Daoy (cell line): ENCODE results near the gene TDRD7. TPM values are rescaled to one million over a fixed set of nuclear protein-coding genes. Genes with fewer than 3 reads are reported as not detected.
A peak's percentile ranks its signal among the peaks of the same experiment; 100 is the strongest.

Source experiments
- DNase-seq: peaks from one replicate; pipeline ENCODE4 v3.0.0-alpha.2; 2015; ENCODE audit warnings: low read depth
- total RNA-seq: library from RNA; depleted of rRNA; stranded (reverse); fragments of >200 nt; shearing (Covaris generic); gene quantifications from 2 replicates; pipeline ENCODE4 v1.2.3, GENCODE V29; 2014; rRNA removed

TDRD7 gene, protein sequence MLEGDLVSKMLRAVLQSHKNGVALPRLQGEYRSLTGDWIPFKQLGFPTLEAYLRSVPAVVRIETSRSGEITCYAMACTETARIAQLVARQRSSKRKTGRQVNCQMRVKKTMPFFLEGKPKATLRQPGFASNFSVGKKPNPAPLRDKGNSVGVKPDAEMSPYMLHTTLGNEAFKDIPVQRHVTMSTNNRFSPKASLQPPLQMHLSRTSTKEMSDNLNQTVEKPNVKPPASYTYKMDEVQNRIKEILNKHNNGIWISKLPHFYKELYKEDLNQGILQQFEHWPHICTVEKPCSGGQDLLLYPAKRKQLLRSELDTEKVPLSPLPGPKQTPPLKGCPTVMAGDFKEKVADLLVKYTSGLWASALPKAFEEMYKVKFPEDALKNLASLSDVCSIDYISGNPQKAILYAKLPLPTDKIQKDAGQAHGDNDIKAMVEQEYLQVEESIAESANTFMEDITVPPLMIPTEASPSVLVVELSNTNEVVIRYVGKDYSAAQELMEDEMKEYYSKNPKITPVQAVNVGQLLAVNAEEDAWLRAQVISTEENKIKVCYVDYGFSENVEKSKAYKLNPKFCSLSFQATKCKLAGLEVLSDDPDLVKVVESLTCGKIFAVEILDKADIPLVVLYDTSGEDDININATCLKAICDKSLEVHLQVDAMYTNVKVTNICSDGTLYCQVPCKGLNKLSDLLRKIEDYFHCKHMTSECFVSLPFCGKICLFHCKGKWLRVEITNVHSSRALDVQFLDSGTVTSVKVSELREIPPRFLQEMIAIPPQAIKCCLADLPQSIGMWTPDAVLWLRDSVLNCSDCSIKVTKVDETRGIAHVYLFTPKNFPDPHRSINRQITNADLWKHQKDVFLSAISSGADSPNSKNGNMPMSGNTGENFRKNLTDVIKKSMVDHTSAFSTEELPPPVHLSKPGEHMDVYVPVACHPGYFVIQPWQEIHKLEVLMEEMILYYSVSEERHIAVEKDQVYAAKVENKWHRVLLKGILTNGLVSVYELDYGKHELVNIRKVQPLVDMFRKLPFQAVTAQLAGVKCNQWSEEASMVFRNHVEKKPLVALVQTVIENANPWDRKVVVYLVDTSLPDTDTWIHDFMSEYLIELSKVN
- total RNA-seq, result 9.9 and 12.8 TPM in 2 replicates

DNA sequence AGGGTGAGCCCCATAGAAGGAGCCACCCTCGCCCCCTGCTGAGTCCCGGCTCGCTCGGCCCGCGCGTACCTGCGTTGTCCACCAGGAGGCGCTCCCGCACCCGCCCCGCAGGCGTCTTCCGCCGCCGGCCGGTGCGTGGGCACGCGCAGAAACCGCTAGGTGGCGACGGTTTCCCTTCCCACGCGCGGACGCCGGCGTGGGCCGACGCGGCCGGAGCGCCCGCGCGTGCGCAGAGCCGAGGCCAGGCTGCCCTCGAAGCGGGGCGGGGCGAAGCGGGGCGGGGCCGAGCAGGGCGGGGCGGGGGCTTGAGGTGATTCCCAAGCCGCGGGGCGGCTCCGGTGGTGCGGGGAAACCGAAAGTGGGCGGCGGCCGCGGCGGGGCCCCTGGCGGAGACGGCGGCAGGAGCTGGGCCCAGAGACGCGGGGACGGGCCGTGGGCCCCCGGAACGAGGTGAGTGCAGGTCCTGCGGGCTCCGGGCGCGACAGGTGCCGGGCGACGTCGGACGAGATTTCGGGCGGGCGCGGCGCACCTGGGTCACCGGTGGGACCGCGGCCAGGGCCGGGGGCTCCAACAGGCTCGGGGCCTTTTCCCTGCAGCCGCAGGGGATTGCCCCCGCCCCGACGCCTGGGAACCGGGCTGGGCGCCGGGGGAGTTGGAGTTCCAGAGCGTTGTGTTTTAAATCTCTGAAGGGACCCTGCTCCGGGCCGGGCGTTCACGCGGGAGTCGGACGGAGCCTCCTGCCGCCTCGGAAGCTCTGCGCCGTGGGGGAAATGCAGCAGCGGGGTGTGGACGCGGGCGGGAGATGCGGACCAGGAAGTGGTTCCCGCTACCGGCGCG, at the start of gene TDRD7:
Gene TDRD7, plus strand, starts transcription at position 308 of the 837 bp plus-strand sequence. CDS start 16,370 bp downstream, outside the sequence.
- DNase-seq, result peak; percentile 94

DNA sequence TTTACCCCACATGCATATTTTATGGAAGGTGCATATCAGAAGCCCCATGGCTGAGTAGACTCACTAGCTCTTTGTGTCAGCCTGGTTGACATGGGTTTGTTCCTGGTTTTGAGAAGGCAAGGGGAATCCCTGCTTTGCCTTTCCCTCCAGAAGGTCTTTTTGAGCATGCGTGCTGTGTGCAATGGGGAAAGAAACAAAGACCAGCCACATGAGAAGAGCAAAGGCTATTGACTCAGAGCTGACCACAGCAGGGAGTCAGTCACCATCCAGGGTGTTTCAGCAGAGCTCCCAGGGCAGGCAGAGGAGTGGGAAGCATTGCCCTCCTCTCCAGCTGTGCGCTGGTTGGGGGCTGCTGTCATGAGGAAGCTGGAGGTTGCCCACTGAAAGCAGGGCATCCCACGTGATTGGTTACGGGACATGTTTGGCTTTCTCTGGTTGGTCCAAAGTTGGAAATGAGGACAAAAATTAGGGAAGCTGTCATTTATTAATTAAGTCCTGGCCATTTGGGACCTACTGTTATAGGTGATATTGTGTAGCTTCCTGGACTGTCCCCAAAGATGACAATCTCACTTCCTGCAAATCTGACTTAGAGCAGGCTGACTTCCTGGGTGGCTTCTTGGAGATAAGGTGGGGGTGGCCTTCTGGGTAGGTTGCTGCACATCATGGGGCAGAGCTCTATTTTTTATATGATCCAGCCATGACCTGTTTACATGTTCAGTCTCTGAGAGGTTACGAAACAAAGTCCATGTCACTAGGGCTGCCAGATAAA, 48.9 kb upstream of the TDRD7 start:
- no peak for DNase-seq

DNA sequence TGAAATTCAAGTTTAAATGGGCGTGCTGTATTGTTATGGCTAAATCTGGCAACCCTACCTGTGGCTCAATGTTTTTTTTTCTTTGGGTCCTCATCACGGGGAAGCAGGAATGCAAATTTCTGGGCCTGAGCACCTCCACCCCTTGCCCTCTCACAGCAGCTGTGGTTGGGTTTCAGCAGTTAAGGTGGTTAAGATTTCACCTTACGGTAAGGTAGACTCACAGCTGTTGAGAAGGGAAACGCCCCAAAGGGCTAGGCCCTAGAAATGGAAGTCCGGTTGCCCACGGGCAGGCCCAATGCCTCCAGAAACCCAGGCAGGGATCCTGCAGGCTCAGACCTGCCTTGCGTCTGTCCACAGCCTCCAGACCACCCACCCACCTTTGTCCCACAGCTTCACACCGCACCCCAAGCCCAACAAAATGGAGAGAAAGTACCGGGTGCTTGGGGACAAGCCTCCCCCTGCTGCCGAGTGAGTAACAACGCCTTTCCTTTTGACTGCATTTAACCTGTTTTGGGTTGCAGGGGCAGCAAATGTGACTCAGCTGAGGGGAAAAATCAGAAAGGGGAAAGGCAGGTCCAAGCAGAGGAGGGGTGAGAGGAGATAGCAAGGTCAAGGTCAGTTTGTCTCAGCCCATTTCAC, 48.1 kb upstream of the TDRD7 start:
- DNase-seq, result no peak

DNA sequence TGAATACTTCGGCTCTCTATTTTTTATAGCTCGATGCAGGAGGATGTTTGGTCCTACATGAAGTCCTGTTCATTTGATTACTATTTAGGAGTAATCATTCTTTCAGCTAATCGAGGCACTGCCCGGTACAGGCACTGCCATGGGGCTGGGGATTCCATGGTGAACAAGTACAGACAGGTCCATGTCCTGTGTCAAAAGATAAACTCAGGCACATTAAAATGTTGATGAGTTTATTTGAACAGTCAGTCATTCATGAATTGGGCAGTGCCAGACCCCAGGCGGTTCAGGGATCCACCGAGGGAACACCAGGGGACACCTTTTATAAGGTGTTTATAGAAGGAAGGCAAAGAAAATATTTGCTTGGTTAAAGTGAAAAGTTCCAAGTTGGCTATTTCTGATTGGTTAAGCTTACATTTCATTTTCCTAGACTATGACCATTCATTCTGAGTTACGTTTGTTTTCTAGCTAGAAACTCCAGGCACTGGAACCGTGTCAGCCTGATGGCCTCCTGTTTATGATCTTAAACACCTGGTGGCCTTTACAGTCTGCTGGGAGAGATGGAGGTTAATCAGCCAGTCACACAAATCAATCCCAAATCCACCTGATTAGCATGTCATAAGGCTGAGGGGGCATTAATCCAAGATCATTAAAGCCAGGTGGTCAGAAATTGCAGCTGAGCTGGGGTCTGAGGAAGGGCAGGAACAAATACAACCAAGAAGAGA, 47.0 kb upstream of the TDRD7 start:
- DNase-seq, result no peak

DNA sequence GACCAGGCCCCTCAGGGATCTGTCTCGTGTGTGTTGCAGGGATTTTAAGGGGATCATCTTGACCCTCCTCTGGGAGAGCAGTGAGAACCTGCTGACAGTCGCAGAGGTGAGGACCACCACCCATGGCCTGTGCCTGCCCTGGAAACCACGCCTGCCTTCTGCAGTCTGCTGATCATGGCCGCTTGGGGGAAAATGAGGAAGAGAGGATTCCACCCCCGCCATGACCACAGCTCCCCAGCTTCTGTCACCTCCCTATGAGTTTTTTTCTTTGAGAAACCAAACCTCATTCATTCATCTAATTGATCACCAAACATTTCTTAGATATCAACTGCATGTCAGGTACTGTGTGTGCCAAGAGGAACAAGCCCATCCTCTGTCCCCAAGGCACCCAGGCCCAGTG, 46.3 kb upstream of the TDRD7 start:
- no peak for DNase-seq

DNA sequence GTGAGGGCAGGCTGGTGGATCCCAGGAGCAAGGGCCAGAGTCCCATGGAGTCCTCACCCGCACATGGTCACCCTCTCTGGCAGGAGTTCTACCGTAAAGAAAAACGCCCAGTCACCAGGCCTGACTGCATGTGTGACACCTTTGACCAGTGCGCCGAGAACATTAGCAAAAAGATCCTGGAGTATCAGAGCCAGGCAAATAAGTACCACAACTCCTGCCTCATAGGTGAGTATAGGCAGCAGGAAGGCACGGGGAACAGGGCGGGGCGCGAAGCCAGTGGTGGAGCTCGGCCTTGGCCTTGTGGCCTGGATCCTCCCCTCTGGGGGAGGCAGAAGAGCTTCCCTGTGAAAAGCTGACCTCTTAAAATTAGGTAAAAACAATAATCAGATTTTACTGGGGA, 45.4 kb upstream of the TDRD7 start:
- no peak for DNase-seq

DNA sequence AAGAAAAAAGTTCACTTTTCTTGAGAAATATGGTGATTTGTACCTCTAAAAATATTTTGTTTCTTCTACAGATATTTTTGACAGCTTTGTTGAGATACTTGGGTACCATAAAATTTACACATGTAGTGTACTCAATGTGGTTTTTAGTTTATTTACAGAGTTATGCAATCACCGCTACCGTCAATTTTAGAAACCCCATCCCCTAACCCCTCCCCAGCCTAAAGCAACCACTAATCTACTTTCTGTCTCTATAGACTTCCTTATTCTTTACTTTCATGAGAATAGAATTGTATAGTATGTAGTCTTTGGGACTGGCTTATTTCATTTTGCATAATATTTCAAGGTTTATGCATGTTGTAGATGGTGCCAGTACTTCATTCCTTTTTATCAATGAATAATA, 45.0 kb upstream of the TDRD7 start:
- DNase-seq, result no peak

DNA sequence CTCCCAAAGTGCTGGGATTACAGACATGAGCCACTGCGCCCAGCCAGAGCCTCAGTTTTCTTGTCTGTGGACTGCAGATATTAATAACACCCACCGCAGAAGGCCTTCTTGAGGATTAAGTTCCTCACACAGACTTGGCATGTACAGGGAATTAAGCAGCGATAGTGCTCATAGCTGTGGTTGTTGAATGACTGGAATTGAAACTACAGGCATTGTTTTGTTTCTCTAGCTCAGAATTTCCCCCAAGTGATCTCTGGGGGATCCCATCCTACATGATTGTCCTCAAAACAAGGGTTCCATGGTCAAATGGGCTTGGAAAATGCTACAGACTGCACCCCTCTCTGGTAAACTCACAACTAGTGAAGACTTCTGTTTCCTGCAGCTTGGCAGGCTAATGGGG, 44.2 kb upstream of the TDRD7 start:
- no peak for DNase-seq

DNA sequence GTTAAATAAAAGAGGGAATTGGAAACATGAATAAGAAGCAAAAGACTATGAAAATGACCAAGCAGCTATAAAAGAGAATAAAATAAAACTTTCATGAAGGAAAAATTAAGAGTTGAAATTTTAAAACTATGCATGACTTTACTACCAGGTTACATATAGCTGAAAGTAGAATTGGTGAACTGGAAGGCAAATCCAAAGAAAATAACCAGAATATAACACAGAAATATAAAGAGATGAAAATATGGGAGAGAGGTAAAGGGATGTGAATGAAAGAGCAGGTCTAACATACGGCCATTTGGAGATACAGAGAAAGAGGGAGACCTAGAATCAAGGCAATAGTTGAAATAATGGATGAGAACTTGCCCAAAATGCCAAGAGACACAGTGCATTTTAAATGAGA, 42.9 kb upstream of the TDRD7 start:
- DNase-seq, result no peak

DNA sequence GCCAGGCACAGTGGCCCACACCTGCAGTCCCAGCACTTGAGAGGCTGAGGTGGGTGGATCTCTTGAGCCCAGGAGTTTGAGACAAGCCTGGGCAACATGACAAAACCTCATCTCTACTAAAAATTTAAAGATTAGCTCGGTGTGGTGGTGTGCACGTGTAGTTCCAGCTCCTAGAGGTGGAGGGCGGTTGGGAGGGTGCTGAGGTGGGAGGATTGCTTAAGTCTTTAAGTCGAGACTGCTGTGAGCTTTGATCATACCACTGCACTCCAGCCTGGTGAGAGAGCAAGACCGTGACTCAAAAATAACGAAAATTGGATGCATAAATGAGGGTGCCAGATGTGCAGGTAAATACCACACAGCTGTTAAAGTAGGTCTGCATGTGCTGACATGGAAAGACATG, 39.3 kb upstream of the TDRD7 start:
- no peak for DNase-seq

DNA sequence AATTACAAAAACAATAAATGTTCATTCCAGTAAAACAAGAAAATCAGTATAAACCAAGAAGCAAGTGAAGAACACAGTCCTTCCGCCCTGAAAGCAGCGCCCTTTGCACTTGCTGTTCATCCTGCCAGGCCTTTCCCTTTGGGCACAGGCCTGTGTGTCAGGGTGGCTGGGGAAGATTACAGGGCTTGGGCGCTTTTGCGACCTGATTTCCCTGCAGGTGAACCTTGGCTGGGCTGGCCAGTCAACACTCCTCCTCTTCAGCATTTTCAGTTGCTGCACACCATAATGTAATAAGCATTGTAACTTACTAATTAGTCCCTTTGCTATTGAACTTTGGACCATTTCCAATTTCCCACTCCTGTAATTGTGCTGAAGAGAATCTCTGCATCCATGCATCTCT, 38.6 kb upstream of the TDRD7 start:
- no peak for DNase-seq

DNA sequence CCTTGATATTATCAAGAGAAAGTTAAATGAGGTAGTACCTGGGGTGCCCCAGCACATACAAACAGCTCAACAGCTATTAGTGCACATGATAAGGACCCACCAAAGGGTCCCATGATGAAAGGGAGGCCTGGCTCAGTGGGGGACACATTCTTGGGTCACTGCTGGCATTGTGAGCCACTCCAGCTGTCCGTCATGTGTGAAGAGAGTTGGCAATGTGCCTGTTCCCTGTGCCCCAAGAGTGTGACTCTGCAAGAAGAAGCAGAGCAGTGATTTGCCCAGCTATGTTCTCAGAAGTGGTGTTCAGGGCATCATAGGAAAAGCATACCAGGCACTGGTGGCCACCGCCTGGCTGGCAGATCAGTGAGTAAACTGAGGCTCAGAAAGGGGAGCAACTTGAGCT, 37.1 kb upstream of the TDRD7 start:
- DNase-seq, result no peak

DNA sequence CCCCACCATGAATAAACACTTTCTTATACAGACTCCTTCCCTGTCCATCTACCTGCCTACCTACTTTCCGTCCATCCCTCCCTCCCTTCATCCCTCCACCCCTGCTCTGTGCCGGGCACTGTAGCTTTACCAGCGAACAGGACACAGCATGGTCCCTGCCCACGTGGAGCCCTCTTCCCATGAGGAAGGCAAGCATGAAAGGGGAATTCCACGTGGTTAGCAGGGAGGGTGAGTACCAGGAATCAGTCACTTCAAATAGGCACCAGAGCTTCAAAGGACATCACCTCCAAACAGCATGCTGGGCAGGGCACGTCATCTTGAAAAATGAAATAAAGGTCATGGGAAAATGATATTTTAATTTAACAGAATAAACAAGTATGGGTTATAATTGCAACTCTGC, 35.0 kb upstream of the TDRD7 start:
- no peak for DNase-seq

DNA sequence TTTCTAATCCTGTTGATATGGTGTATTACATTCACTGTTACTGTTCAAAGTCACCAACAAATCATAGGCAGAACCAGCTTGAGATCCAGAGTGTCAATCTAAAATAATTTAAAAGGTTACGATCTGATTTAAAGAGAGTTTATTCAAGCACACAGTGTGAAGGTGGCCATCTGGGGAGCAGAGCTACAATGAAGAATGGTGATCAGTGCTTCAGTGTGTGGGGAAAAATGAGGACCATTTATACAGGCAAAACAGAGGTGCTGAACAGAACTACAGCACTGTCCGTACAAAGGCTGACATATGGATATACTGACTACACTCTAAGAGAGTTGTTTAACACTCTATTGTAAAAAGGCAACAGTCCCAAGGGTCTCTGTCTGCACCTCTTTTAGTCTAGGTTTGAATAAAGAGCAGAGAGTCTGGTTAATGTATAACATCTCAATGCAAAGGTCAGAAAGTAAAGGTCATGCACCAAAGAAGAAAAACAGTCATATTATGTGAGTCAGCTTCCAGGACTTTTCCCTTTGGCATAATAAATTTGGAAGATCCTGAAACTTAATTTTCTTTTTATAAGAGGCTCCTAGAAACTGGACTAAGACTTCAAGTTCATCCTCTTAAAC, 29.7 kb upstream of the TDRD7 start:
- no peak for DNase-seq

DNA sequence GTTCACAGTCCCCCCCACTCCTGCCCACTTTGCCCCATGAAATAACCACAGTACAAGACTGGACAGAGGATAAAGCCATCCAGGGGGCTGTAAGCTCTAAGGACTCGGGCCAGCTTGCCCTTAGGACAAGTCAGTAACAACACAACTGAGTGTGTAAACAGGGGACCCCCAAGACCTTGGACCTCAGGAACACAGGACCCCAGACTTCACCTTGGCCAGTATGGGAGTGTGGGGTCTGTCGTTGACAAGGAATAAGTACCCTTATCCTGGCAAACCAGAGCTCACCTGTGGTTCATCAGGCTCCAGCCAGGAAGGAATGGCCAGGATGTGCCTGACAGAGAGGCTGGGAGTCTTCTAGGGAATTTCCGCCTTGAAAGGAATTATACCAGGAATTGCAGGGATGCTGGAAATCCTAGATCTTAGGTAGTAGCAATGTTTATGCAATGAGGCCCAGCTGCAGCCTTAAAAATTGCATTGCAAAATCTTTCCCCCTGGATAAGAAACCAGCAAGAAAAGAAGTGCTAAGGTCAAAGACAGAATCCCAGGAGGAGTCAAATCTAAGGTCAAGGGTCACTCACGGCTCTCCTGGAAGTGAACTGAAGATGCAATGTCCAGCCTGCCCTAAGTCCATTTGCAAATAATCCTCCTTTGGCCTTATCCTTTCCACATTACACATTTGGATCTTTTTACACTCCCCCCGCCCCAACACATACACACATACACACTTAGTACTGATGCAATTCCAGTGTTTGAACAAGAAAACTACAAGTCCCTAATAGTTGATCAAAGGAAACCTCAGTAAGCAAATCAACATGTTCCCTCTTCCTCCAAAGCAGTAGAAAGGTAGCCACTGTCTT, 27.3 kb upstream of the TDRD7 start:
- no peak for DNase-seq

DNA sequence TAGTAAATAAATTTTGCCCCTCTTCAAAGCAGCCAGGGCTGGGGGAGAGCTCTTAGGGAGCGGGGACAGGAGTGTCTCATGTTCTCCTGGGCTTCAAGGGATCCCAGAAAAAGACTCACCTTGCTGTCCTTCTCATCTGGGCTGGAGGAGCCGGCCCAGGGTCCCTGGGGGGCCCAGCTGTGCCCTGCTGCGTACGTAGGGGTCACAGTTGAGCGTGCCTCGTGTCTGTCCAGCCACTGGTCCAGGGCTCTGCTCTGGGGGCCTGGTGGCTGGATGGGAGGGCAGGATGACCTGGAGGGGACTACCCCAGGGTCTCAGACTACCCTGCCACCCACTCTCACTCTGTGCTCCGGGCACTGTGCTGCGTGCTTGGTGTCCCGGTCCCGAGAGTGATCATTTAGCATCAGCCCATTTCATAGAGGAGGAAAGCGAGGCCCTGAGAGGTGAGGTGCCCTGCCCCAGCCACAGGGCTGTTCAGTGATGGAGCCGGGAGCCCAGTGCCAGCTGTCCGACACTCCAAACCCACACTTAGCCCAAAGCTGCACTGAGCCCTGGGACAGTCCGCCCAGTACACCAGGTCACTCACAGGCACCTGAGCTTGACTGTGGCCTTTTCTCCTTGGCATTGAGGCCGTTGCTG, 26.2 kb upstream of the TDRD7 start:
- no peak for DNase-seq

DNA sequence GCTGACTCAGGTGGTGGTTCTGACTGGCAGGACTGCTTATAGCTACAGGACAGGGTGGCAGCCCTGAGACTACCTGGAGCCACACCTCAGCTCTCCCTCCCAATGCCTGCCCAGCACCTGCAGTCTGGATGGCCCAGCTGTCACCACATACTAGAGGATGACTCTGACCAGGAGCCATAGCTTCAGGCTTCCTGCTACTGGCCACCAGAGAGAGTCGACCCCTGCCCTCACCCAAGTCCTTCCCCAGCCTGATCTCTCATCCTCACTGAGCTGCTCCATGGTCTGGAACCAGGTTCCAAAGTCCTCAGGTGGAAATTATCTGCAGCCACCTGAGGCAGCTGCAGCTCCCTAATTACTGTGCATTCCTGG, 25.6 kb upstream of the TDRD7 start:
- DNase-seq, result no peak
